Measurements from ENCODE around the gene FAM43A. TPM values are rescaled to one million over a fixed set of nuclear protein-coding genes. Genes with fewer than 3 reads are reported as not detected.

FAM43A gene
- total and polyA plus RNA-seq, 2 experiments from 2014 or later = 18.9 to 24.9 TPM

DNA sequence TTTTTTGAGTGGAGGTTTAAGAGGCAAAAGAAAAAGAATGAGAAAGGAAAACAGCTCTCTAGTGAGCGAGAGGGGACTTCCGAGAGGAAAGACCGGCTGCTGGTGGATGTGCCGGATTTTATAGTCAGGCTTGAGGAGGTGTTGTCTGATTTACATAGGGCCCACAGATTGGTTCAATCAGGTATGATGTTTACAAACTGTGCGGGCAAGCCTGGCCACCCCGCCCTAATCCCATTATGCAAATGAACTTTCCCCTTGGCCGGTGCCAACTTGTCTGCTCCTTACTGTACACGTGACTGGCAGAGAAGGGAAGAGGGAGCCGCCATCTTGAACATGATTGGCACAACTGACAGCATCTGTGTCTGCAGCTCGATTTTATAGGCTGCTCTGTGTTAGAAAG, 44.7 kb downstream of the FAM43A start:
- Histone ChIP-seq H3K79me2 (no peaks in the 10 kb centered on the region), H3K27ac (no peak overlapping the region), H4K20me1 (ENCODE audit: insufficient read depth, poor library complexity, severe bottlenecking) (no peaks in the 10 kb centered on the region), H3K27me3 (no peaks in the 10 kb centered on the region), H3K4me3 (no peak overlapping the region), H3K9me2 (replicated peaks; ENCODE audit: insufficient read depth) (no peaks in the 10 kb centered on the region), H3K36me3 (replicated peaks; ENCODE audit: insufficient read depth, low read depth) (no peaks in the 10 kb centered on the region), H3K9me3 (ENCODE audit: low read depth) (no peaks in the 10 kb centered on the region), H3K4me1 (ENCODE audit: insufficient read depth) (no peaks in the 10 kb centered on the region), H2AFZ (no peak overlapping the region), H3K4me2 (peak overlapping the region; percentile 15)
- DNase-seq (ENCODE audit: low spot score) = peak; percentile 44
- TF ChIP-seq EZH2phosphoT487 (IDR thresholded peaks at IDR 0.05; ENCODE audit: low read depth, severe bottlenecking, unreplicated experiment) (no peak), EZH2 (IDR thresholded peaks at IDR 0.05; ENCODE audit: borderline replicate concordance) (no peak)
- TF ChIP-seq, protein P1, sequence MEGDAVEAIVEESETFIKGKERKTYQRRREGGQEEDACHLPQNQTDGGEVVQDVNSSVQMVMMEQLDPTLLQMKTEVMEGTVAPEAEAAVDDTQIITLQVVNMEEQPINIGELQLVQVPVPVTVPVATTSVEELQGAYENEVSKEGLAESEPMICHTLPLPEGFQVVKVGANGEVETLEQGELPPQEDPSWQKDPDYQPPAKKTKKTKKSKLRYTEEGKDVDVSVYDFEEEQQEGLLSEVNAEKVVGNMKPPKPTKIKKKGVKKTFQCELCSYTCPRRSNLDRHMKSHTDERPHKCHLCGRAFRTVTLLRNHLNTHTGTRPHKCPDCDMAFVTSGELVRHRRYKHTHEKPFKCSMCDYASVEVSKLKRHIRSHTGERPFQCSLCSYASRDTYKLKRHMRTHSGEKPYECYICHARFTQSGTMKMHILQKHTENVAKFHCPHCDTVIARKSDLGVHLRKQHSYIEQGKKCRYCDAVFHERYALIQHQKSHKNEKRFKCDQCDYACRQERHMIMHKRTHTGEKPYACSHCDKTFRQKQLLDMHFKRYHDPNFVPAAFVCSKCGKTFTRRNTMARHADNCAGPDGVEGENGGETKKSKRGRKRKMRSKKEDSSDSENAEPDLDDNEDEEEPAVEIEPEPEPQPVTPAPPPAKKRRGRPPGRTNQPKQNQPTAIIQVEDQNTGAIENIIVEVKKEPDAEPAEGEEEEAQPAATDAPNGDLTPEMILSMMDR (IDR thresholded peaks at IDR 0.05; ENCODE audit: poor library complexity) = no peak
- WGBS (ENCODE audit: low lambda C conversion rate, missing lambda C conversion rate) = 40% methylated on average over 10 of the region's 10 CpGs

DNA sequence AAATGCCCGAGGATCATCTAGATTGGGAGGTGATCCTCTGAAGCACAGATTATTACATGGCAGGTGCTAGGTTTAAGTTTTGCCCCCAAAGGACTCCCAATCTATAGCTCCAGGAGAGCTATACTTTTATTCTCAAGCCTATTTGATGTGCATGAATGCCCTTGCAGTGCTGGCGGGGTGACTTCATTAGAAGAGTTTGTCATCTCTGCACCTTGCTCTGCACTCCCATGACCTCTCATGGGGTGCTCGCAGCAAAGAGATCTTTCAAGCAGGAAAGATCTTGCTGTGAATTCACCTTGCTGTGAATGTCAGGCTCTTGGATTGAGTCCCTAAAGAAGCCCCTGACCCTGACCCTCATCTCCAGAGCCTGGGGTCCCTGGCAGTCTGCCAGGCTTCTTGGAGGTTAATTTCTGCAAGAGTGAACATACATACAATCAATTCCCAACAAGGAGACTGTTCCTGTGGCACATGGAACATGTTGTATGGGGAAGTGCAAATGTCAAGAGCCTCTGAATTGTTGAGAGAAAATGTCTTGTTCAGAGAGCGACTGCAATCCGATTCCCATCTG, 45.9 kb downstream of the FAM43A start:
- H3K36me3 ChIP-seq (replicated peaks; ENCODE audit: insufficient read depth, low read depth) = no peaks in the 10 kb centered on the region

DNA sequence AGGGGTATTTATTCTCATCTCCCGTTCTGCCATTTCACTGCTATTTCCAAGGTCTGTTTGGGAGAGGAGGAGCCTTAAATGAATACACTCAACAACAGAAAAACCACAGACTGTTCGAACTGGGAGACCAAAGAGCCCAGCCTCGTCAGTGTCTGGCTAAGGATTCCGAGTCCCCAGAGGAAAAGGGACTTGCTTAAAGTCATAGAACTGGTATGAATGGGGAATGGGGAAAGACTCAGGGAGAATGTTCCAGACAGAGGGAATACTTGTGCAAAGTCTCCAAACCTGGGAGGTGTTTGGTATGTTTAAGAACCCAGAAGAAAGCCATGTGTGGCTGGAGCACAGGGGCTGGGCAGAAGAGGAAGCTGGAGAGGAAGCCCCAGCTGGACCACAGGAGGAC, 46.9 kb downstream of the FAM43A start:
- TF ChIP-seq EZH2 (IDR thresholded peaks at IDR 0.05; ENCODE audit: borderline replicate concordance) (no peak), EZH2phosphoT487 (IDR thresholded peaks at IDR 0.05; ENCODE audit: low read depth, severe bottlenecking, unreplicated experiment) (no peak)
- TF ChIP-seq, protein P1 (IDR thresholded peaks at IDR 0.05; ENCODE audit: poor library complexity) = no peak
- Histone ChIP-seq H3K27me3 (peaks cover 11% of the 10 kb centered on the region), H3K27ac (no peak overlapping the region), H3K4me1 (ENCODE audit: insufficient read depth) (no peaks in the 10 kb centered on the region), H4K20me1 (ENCODE audit: insufficient read depth, poor library complexity, severe bottlenecking) (no peaks in the 10 kb centered on the region), H3K9me3 (ENCODE audit: low read depth) (no peaks in the 10 kb centered on the region), H3K36me3 (replicated peaks; ENCODE audit: insufficient read depth, low read depth) (no peaks in the 10 kb centered on the region), H3K9me2 (replicated peaks; ENCODE audit: insufficient read depth) (no peaks in the 10 kb centered on the region), H3K4me2 (no peak overlapping the region), H2AFZ (no peak overlapping the region), H3K79me2 (no peaks in the 10 kb centered on the region), H3K4me3 (no peak overlapping the region)
- no peak for DNase-seq (ENCODE audit: low spot score)
- 73% methylated on average over 4 of the region's 4 CpGs for WGBS (ENCODE audit: low lambda C conversion rate, missing lambda C conversion rate)

More for the DNA sequence above, 45.9 kb downstream of the FAM43A start:
- Histone ChIP-seq H2AFZ (no peak overlapping the region), H3K27ac (no peak overlapping the region), H3K9me3 (ENCODE audit: low read depth) (no peaks in the 10 kb centered on the region), H3K4me2 (no peak overlapping the region), H3K79me2 (no peaks in the 10 kb centered on the region), H3K4me1 (ENCODE audit: insufficient read depth) (no peaks in the 10 kb centered on the region), H3K9me2 (replicated peaks; ENCODE audit: insufficient read depth) (no peaks in the 10 kb centered on the region), H3K27me3 (peaks cover under 1% of the 10 kb centered on the region), H4K20me1 (ENCODE audit: insufficient read depth, poor library complexity, severe bottlenecking) (no peaks in the 10 kb centered on the region), H3K4me3 (no peak overlapping the region)
- no peak for DNase-seq (ENCODE audit: low spot score)
- WGBS (ENCODE audit: low lambda C conversion rate, missing lambda C conversion rate) = 85% methylated on average over 5 of the region's 5 CpGs
- TF ChIP-seq EZH2 (IDR thresholded peaks at IDR 0.05; ENCODE audit: borderline replicate concordance) = no peak
- TF ChIP-seq, protein P1 (IDR thresholded peaks at IDR 0.05; ENCODE audit: poor library complexity) = no peak
- TF ChIP-seq EZH2phosphoT487 (IDR thresholded peaks at IDR 0.05; ENCODE audit: low read depth, severe bottlenecking, unreplicated experiment) = no peak

Data from hepatocyte (in vitro differentiated cells).